Stimulated activated CD4-positive, alpha-beta T cell treated with anti-CD3 and anti-CD28 coated beads, Interleukin-1b, Interleukin-23, amount 100 ng/mL, for 1 hour (primary cell): Measurements from ENCODE around the gene NSMCE1.

Experiments
- DNase-seq, 2 donors: peaks; one replicate each; pipeline ENCODE4 v3.0.0-alpha.2; 2020; ENCODE audit warnings: low read depth in 2 of 2

Gene NSMCE1

GRCh38 chr16:27195076-27195741 lies 73.4 kb downstream of the NSMCE1 start:
- DNase-seq, result no peak

GRCh38 chr16:27193300-27193990 lies 75.1 kb downstream of the NSMCE1 start:
- no peak for DNase-seq

GRCh38 chr16:27191352-27191924 lies 77.1 kb downstream of the NSMCE1 start:
- DNase-seq, result no peak

GRCh38 chr16:27190316-27190871 lies 78.2 kb downstream of the NSMCE1 start:
- DNase-seq, result no peak

GRCh38 chr16:27189335-27189972 lies 79.1 kb downstream of the NSMCE1 start:
- DNase-seq, result no peak

- DNase-seq, result no peak
These were observed 79.9 kb downstream of the NSMCE1 start for GRCh38 chr16:27188633-27189032.

- no peak for DNase-seq
These were observed 82.8 kb downstream of the NSMCE1 start for GRCh38 chr16:27185776-27186130.

- no peak for DNase-seq
These were observed 85.6 kb downstream of the NSMCE1 start for GRCh38 chr16:27182906-27183405.

- no peak for DNase-seq
These were observed 87.4 kb downstream of the NSMCE1 start for GRCh38 chr16:27181019-27181790.

GRCh38 chr16:27179500-27180072 lies 89.0 kb downstream of the NSMCE1 start:
- peak; percentile 68 to 72 for DNase-seq

- DNase-seq, result no peak
These were observed 91.4 kb downstream of the NSMCE1 start for GRCh38 chr16:27177031-27177774.

GRCh38 chr16:27175888-27176287 lies 92.7 kb downstream of the NSMCE1 start:
- no peak for DNase-seq
